H1 (cell line): ENCODE measurements around the gene SLC19A1. TPM values are rescaled to one million over a fixed set of nuclear protein-coding genes. Genes with fewer than 3 reads are reported as not detected.
A peak's percentile ranks its signal among the peaks of the same experiment; 100 is the strongest.

ENCODE experiments used
- CTCF ChIA-PET: fragments of 300-600 bp; sonication (Branson Sonifier 250); formaldehyde crosslinking; loops from one replicate; lab custom pipeline; 2021; ENCODE audit not compliant: partially characterized antibody; lab: Charles Lee
- POLR2A ChIA-PET: fragments of 300-600 bp; sonication (Branson Sonifier 250); formaldehyde crosslinking; loops from one replicate; lab custom pipeline; 2021; ENCODE audit warnings: inconsistent platforms; ENCODE audit not compliant: partially characterized antibody; lab: Charles Lee
- DNase-seq, 2 experiments: peaks; one replicate each; pipeline versions ENCODE4 v3.0.0 to v3.0.0-alpha.2; 2010 to 2022; ENCODE audit warnings: low spot score in 2 of 2, low read depth in 1 of 2, mixed read lengths in 1 of 2
- FAIRE-seq: peaks from 2 replicates; lab custom pipeline; 2011; peaks lifted over from hg19 to GRCh38; lab: Jason Lieb, UNC
- H2AFZ ChIP-seq: 2 replicates; pipeline ENCODE4 v1.8.1; 2012; ENCODE audit warnings: low read length, inconsistent platforms
- H2AK5ac ChIP-seq: 2 replicates; pipeline ENCODE4 v1.6.1; 2013; ENCODE audit warnings: low read depth, low read length
- H2BK120ac ChIP-seq: replicated peaks from 2 replicates; pipeline ENCODE3; 2013; ENCODE audit warnings: low read depth, low read length, inconsistent platforms
- H2BK12ac ChIP-seq: 2 replicates; pipeline ENCODE4 v1.6.1; 2013; ENCODE audit warnings: low read depth, low read length
- H2BK15ac ChIP-seq: 2 replicates; pipeline ENCODE4 v1.6.1; 2013; ENCODE audit warnings: low read length
- H2BK20ac ChIP-seq: 2 replicates; pipeline ENCODE4 v1.6.1; 2013; ENCODE audit warnings: low read length
- H2BK5ac ChIP-seq: 2 replicates; pipeline ENCODE4 v1.6.1; 2013; ENCODE audit warnings: low read depth, low read length
- H3K14ac ChIP-seq: 2 replicates; pipeline ENCODE4 v1.6.1; 2013; ENCODE audit warnings: inconsistent platforms; ENCODE audit not compliant: insufficient read length
- H3K18ac ChIP-seq: 2 replicates; pipeline ENCODE4 v1.6.1; 2013; ENCODE audit warnings: low read length; ENCODE audit errors: extremely low read depth
- H3K23ac ChIP-seq: 2 replicates; pipeline ENCODE4 v1.6.1; 2013; ENCODE audit warnings: inconsistent platforms; ENCODE audit not compliant: insufficient read length
- H3K23me2 ChIP-seq: 2 replicates; pipeline ENCODE4 v1.6.1; 2013; ENCODE audit warnings: low read depth, low read length
- H3K27ac ChIP-seq: 2 replicates; pipeline ENCODE4 v1.6.1; 2011; ENCODE audit warnings: low read depth, low read length, inconsistent platforms
- H3K27me3 ChIP-seq, 4 experiments: replicated peaks in 1 of 4; 1 replicate in 1 of 4; 2 replicates in 3 of 4; pipeline versions ENCODE4 v1.6.1 to v1.8.1; 2011 to 2013; ENCODE audit warnings: low read length in 3 of 4, mild to moderate bottlenecking in 3 of 4, inconsistent platforms in 2 of 4, mixed read lengths in 2 of 4, moderate library complexity in 1 of 4; ENCODE audit not compliant: control insufficient read depth in 3 of 4, insufficient read depth in 3 of 4; ENCODE audit errors: extremely low read depth in 1 of 4
- H3K36me3 ChIP-seq, 4 experiments: 2 replicates each; pipeline versions ENCODE4 v1.6.1 to v1.8.1; 2011 to 2013; ENCODE audit warnings: mild to moderate bottlenecking in 4 of 4, low read length in 3 of 4, moderate library complexity in 2 of 4, control low read depth in 1 of 4, inconsistent platforms in 1 of 4; ENCODE audit not compliant: insufficient read depth in 4 of 4, control insufficient read depth in 2 of 4
- H3K4ac ChIP-seq: replicated peaks from 2 replicates; pipeline ENCODE3; 2013; ENCODE audit warnings: low read length, low read depth, mixed read lengths, inconsistent platforms; ENCODE audit not compliant: insufficient read length
- H3K4me1 ChIP-seq, 4 experiments: replicated peaks in 1 of 4; 1 replicate in 1 of 4; 2 replicates in 3 of 4; pipeline versions ENCODE4 v1.6.1 to v1.8.1; 2011 to 2013; ENCODE audit warnings: low read length in 3 of 4, inconsistent platforms in 2 of 4, mixed read lengths in 1 of 4; ENCODE audit not compliant: insufficient read depth in 4 of 4, control insufficient read depth in 3 of 4
- H3K4me2 ChIP-seq, 2 experiments: 2 replicates each; pipeline versions ENCODE4 v1.6.1 to v1.8.1; 2011 to 2013; ENCODE audit warnings: low read depth in 2 of 2, low read length in 2 of 2, control low read depth in 1 of 2, inconsistent platforms in 1 of 2, mild to moderate bottlenecking in 1 of 2; ENCODE audit not compliant: insufficient read depth in 1 of 2
- H3K4me3 ChIP-seq, 4 experiments: fragments of 200-600, 300-600 bp in 1 of 4; sonication (generic), shearing (Covaris generic), sonication (Bioruptor Twin) in 1 of 4; 2 replicates each; pipeline versions ENCODE4 v1.5.1 to v1.8.1; 2011 to 2016; ENCODE audit warnings: low read length in 4 of 4, low read depth in 3 of 4, control low read depth in 2 of 4, inconsistent platforms in 2 of 4, mild to moderate bottlenecking in 2 of 4, mixed read lengths in 1 of 4, moderate library complexity in 1 of 4; ENCODE audit not compliant: insufficient read depth in 2 of 4; ENCODE audit errors: extremely low read depth in 1 of 4
- H3K56ac ChIP-seq: replicated peaks from 2 replicates; pipeline ENCODE3; 2013; ENCODE audit warnings: low read depth, mild to moderate bottlenecking, mixed read lengths, low read length, inconsistent platforms; ENCODE audit not compliant: insufficient read length
- H3K79me1 ChIP-seq: 2 replicates; pipeline ENCODE4 v1.6.1; 2013; ENCODE audit warnings: low read depth, low read length, control low read depth
- H3K79me2 ChIP-seq, 2 experiments: 2 replicates each; pipeline versions ENCODE4 v1.6.1 to v1.8.1; 2012 to 2013; ENCODE audit warnings: low read length in 2 of 2, mild to moderate bottlenecking in 2 of 2, inconsistent platforms in 1 of 2; ENCODE audit not compliant: insufficient read depth in 2 of 2, control insufficient read depth in 1 of 2
- H3K9ac ChIP-seq, 4 experiments: replicated peaks in 1 of 4; 1 replicate in 1 of 4; 2 replicates in 3 of 4; pipeline versions ENCODE4 v1.6.1 to v1.8.1; 2011 to 2013; ENCODE audit warnings: low read depth in 3 of 4, low read length in 3 of 4, control low read depth in 2 of 4, mild to moderate bottlenecking in 2 of 4, moderate library complexity in 2 of 4, inconsistent platforms in 1 of 4; ENCODE audit errors: extremely low read depth in 1 of 4
- H3K9me3 ChIP-seq, 2 experiments: 2 replicates each; pipeline versions ENCODE4 v1.6.1 to v1.8.1; 2012 to 2013; ENCODE audit warnings: mild to moderate bottlenecking in 2 of 2, moderate library complexity in 2 of 2, control low read depth in 1 of 2, inconsistent platforms in 1 of 2, low read depth in 1 of 2, low read length in 1 of 2, mixed read lengths in 1 of 2; ENCODE audit not compliant: insufficient read depth in 2 of 2
- H4K20me1 ChIP-seq, 2 experiments: replicated peaks in 1 of 2; 2 replicates each; pipeline versions ENCODE3 to v1.8.1; 2011 to 2013; ENCODE audit warnings: inconsistent platforms in 2 of 2, low read length in 2 of 2, mild to moderate bottlenecking in 1 of 2; ENCODE audit not compliant: insufficient read depth in 2 of 2, control insufficient read depth in 1 of 2
- H4K5ac ChIP-seq: 2 replicates; pipeline ENCODE4 v1.6.1; 2013; ENCODE audit warnings: low read length, low read depth, mixed read lengths, inconsistent platforms; ENCODE audit not compliant: insufficient read length
- H4K8ac ChIP-seq: 2 replicates; pipeline ENCODE4 v1.8.0; 2013; ENCODE audit warnings: mild to moderate bottlenecking, moderate library complexity, low read length, inconsistent platforms; ENCODE audit not compliant: insufficient read depth; ENCODE audit errors: extremely low read depth
- H4K91ac ChIP-seq: replicated peaks from 2 replicates; pipeline ENCODE3; 2013; ENCODE audit warnings: low read length, mixed read lengths, inconsistent platforms; ENCODE audit not compliant: insufficient read length
- BACH1 ChIP-seq: IDR thresholded peaks from 2 replicates; pipeline ENCODE4 v1.6.1; 2012; ENCODE audit warnings: low read length, improper control_type of control experiment
- BCL11A ChIP-seq, 2 experiments: IDR thresholded peaks; one replicate each; pipeline ENCODE4 v1.6.1; 2011; ENCODE audit warnings: low read depth in 2 of 2, low read length in 2 of 2, mild to moderate bottlenecking in 2 of 2
- EGR1 ChIP-seq: IDR thresholded peaks from 2 replicates; pipeline ENCODE4 v1.6.1; 2011; ENCODE audit warnings: low read depth, low read length, borderline replicate concordance
- EZH2 ChIP-seq: fragments of 200-600 bp; sonication (generic); IDR thresholded peaks from 2 replicates; pipeline ENCODE4 v1.7.1; 2012; ENCODE audit warnings: low read depth, mild to moderate bottlenecking, moderate library complexity, low read length, inconsistent platforms; ENCODE audit not compliant: severe bottlenecking
- GTF2F1 ChIP-seq: IDR thresholded peaks from 2 replicates; pipeline ENCODE4 v1.6.1; 2012; ENCODE audit warnings: low read depth, low read length, improper control_type of control experiment, borderline replicate concordance
- JUND ChIP-seq: IDR thresholded peaks from 2 replicates; pipeline ENCODE4 v1.6.1; 2011; ENCODE audit warnings: mild to moderate bottlenecking, improper control_type of control experiment, low read length
- KDM1A ChIP-seq: fragments of 200-600, 300-600 bp; sonication (generic); IDR thresholded peaks from 2 replicates; pipeline ENCODE4 v1.7.1; 2016; ENCODE audit warnings: mild to moderate bottlenecking, low read length, borderline replicate concordance
- MAFK ChIP-seq: IDR thresholded peaks from 2 replicates; pipeline ENCODE4 v1.6.1; 2012; ENCODE audit warnings: low read depth, mild to moderate bottlenecking, improper control_type of control experiment, low read length
- MAX ChIP-seq: IDR thresholded peaks from 2 replicates; pipeline ENCODE4 v1.6.1; 2012; ENCODE audit warnings: inconsistent platforms
- NRF1 ChIP-seq: IDR thresholded peaks from 2 replicates; pipeline ENCODE4 v1.6.1; 2011; ENCODE audit warnings: mild to moderate bottlenecking, low read depth, low read length, improper control_type of control experiment
- RFX5 ChIP-seq: IDR thresholded peaks from 2 replicates; pipeline ENCODE4 v1.6.1; 2011; ENCODE audit warnings: low read depth, low read length, improper control_type of control experiment, borderline replicate concordance
- SRF ChIP-seq: IDR thresholded peaks from 2 replicates; pipeline ENCODE4 v1.6.1; 2011; ENCODE audit warnings: mild to moderate bottlenecking, low read depth, low read length, moderate library complexity
- WGBS, 2 experiments: shearing (Covaris generic) in 1 of 2; methylation state at CpG; one replicate each; pipeline versions ENCODE4 v1.1.6 to v1.1.7; 2013 to 2015; ENCODE audit warnings: low lambda C conversion rate in 2 of 2, mixed read lengths in 2 of 2, inconsistent platforms in 1 of 2, low coverage in 1 of 2, missing lambda C conversion rate in 1 of 2; ENCODE audit not compliant: insufficient replicate concordance in 2 of 2, insufficient coverage in 1 of 2, insufficient read length in 1 of 2; ENCODE audit errors: extremely low coverage in 1 of 2, missing lambda C conversion rate in 1 of 2; 5-methylcytosine and 5-hydroxymethylcytosine counted together
- polyA plus RNA-seq, 7 experiments: library from polyadenylated mRNA; depleted of rRNA in 3 of 7; stranded (reverse) in 5 of 7; unstranded in 2 of 7; fragments of >200 nt in 5 of 7; fragments of 200-250 nt in 2 of 7; gene quantifications; 1 replicate in 5 of 7; 2 replicates in 1 of 7; 4 replicates in 1 of 7; pipeline versions ENCODE4 v1.2.1 to v1.2.3, GENCODE V29; 2011 to 2013; ENCODE audit warnings: missing spikeins in 2 of 7, mixed read lengths in 2 of 7
- total RNA-seq: library from RNA; stranded (reverse); fragmentation: NEBNext Ultra II Directional; extraction: Animal tissue kit (Norgen Biotek cat#: 25700); gene quantifications from 2 replicates; pipeline ENCODE4 v1.2.1, GENCODE V29; 2021

SLC19A1 gene
- total and polyA plus RNA-seq, 2 of the 8 experiments (the other 6 are each of a cell fraction or from before 2014, with no cell fraction given), result 31.6 to 43.8 TPM

DNA sequence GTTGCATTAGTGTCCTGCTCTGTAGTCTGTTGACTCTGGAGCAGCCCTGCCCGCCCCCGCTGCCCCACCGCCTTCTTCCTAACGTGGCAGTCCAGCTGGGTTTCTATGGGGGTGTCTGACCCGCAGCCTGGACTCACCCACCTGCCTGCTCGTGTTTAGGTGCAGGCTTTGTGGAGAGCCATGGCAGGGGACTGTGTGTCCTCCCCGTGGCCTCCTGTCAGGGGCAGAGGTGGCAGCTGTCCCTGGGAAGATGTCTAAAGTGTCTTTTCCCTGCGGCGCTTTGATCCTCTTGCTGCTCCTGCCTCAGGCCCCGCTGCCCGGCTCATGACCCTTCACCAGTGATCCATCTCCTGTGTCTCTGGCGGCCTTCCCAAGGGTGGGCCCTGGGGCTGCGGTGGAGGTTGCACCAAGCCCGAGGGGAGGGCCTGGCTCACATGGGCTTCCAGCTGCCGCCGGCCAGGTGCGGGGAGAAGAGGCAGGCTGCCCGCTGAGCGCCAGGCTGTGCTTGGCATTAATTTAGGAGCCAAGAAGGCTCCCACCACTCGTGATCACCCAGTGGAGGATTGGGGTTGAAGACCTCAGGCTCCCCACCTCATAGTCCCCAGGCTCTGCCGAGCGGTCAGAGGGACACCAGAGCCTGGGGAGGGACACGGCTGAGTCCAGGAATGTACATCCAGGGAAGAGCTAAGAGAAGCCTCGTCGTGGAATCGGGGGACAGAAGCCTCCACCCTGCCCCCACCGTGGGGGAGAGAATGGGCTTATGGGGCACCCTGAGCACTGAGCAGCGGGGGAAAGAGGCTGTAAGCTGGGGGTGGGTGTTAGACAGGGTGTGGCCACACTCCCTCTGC is 93.2 kb downstream of the SLC19A1 start:
- Histone ChIP-seq H2AFZ (no peak overlapping the region), H4K20me1 (peaks cover 18 to 48% of the 10 kb centered on the region in 2 experiments), H4K91ac (no peak overlapping the region), H3K9ac (no peak overlapping the region), H3K23ac (no peak overlapping the region), H3K23me2 (peaks cover 4% of the 10 kb centered on the region; the same call in 1 of the 2 replicates), H3K79me1 (peaks cover 32% of the 10 kb centered on the region), H3K27me3 (no peaks in the 10 kb centered on the region), H2BK12ac (no peak overlapping the region), H3K14ac (no peak overlapping the region), H4K5ac (no peak overlapping the region), H3K4me2 (no peak overlapping the region), H3K4me3 (no peak overlapping the region), H2BK5ac (no peak overlapping the region), H2BK15ac (no peak overlapping the region), H3K18ac (no peak overlapping the region), H3K4ac (no peak overlapping the region), H3K56ac (no peak overlapping the region), H2AK5ac (no peak overlapping the region), H3K36me3 (peaks cover 0 to 8% (median 3%) of the 10 kb centered on the region in 4 experiments; a peak in 6 of 8 replicates), H3K79me2 (peaks cover 17 to 87% of the 10 kb centered on the region in 2 experiments), H3K4me1 (no peaks in the 10 kb centered on the region; a peak in 1 of 7 replicates), H3K9me3 (peaks cover 0 to 10% of the 10 kb centered on the region in 2 experiments; a peak in 2 of 4 replicates), H3K27ac (no peak overlapping the region), H4K8ac (peak overlapping the region; percentile 4), H2BK20ac (no peak overlapping the region), H2BK120ac (no peak overlapping the region)
- DNase-seq (no peak), FAIRE-seq (no peak)
- 94% methylated on average over 25 of the region's 28 CpGs; no CpG with 5 or more reads in 1 of the 2 experiments for WGBS, 2 experiments
- ChIA-PET POLR2A (no interaction called here), CTCF (interaction anchor here (1.0 to 2.0 kb wide), 4 partner anchors 14 to 156 kb away, joined by 3 to 5 read pairs (median 4); no protein-coding TSS in a partner anchor)
- TF ChIP-seq EGR1, result no peak
- TF ChIP-seq BCL11A (IDR thresholded peaks at IDR 0.05; ENCODE audit: low read depth in 2 of 2, low read length in 2 of 2), result no peak
- no peak for TF ChIP-seq NRF1
- TF ChIP-seq RFX5, result no peak
- no peak for TF ChIP-seq KDM1A
- no peak for TF ChIP-seq MAFK
- no peak for TF ChIP-seq EZH2
- no peak for TF ChIP-seq JUND
- TF ChIP-seq SRF, result no peak
- no peak for TF ChIP-seq MAX
- TF ChIP-seq GTF2F1, result no peak
- TF ChIP-seq BACH1, result no peak
